Measurements from ENCODE around the gene SRGN. TPM values are rescaled to one million over a fixed set of nuclear protein-coding genes. Genes with fewer than 3 reads are reported as not detected.

SRGN gene
- total and polyA plus RNA-seq, 2 donors (not counting 1 experiment from before 2014, with no cell fraction given), result 83.9 to 363 TPM

- H3K36me3 ChIP-seq (ENCODE audit: control insufficient read depth, insufficient read depth, low read length), result no peaks in the 10 kb centered on the region
- H3K79me2 ChIP-seq (ENCODE audit: control insufficient read depth, insufficient read depth, low read length), result no peaks in the 10 kb centered on the region
- no peaks in the 10 kb centered on the region for H3K9me3 ChIP-seq (ENCODE audit: control insufficient read depth, insufficient read depth, low read depth, low read length)
- peak; percentile 27 to 37 for DNase-seq (ENCODE audit: low read depth in 2 of 2)
- no peak overlapping the region for H3K9ac ChIP-seq (ENCODE audit: insufficient read depth, low read length)
- no peak overlapping the region for H3K4me3 ChIP-seq (replicated peaks in 1 of 4; ENCODE audit: control extremely low read depth in 1 of 4, insufficient read depth in 1 of 4, low read depth in 3 of 4, low read length in 4 of 4)
- no peak overlapping the region for H2AFZ ChIP-seq (ENCODE audit: low read length)
- H3K4me1 ChIP-seq (ENCODE audit: control insufficient read depth, extremely low read depth, insufficient read depth, low read length), result peaks cover 15% of the 10 kb centered on the region
- H3K27ac ChIP-seq (ENCODE audit: insufficient read depth, low read length), result no peak overlapping the region
- TF ChIP-seq CTCF (conservative IDR thresholded peaks at IDR 0.05 in 1 of 2, IDR thresholded peaks at IDR 0.05 in 1 of 2; ENCODE audit: low read depth in 1 of 2, low read length in 2 of 2), result no peak
- TF ChIP-seq EZH2 (IDR thresholded peaks at IDR 0.05; ENCODE audit: low read length, missing control alignments), result no peak
- H3K27me3 ChIP-seq (ENCODE audit: control insufficient read depth, insufficient read depth, low read length), result no peaks in the 10 kb centered on the region
- H4K20me1 ChIP-seq (ENCODE audit: control insufficient read depth, extremely low read depth, insufficient read depth, low read length), result no peaks in the 10 kb centered on the region
- no peak overlapping the region for H3K4me2 ChIP-seq (ENCODE audit: extremely low read depth, insufficient read depth, low read length)
These were observed 19.4 kb upstream of the SRGN start for GRCh38 chr10:69068549-69068948.

- Histone ChIP-seq H3K4me3 (replicated peaks in 1 of 4; ENCODE audit: control extremely low read depth in 1 of 4, insufficient read depth in 1 of 4, low read depth in 3 of 4, low read length in 4 of 4) (no peak overlapping the region), H3K9ac (ENCODE audit: insufficient read depth, low read length) (no peak overlapping the region), H3K27me3 (ENCODE audit: control insufficient read depth, insufficient read depth, low read length) (no peaks in the 10 kb centered on the region), H3K9me3 (ENCODE audit: control insufficient read depth, insufficient read depth, low read depth, low read length) (no peaks in the 10 kb centered on the region), H3K27ac (ENCODE audit: insufficient read depth, low read length) (no peak overlapping the region), H3K4me1 (ENCODE audit: control insufficient read depth, extremely low read depth, insufficient read depth, low read length) (peaks cover 15% of the 10 kb centered on the region), H3K4me2 (ENCODE audit: extremely low read depth, insufficient read depth, low read length) (no peak overlapping the region), H4K20me1 (ENCODE audit: control insufficient read depth, extremely low read depth, insufficient read depth, low read length) (no peaks in the 10 kb centered on the region), H3K79me2 (ENCODE audit: control insufficient read depth, insufficient read depth, low read length) (no peaks in the 10 kb centered on the region), H2AFZ (ENCODE audit: low read length) (no peak overlapping the region), H3K36me3 (ENCODE audit: control insufficient read depth, insufficient read depth, low read length) (no peaks in the 10 kb centered on the region)
- peak; percentile 29 to 72 for DNase-seq (ENCODE audit: low read depth in 2 of 2)
- TF ChIP-seq EZH2 (IDR thresholded peaks at IDR 0.05; ENCODE audit: low read length, missing control alignments) (no peak), CTCF (conservative IDR thresholded peaks at IDR 0.05 in 1 of 2, IDR thresholded peaks at IDR 0.05 in 1 of 2; ENCODE audit: low read depth in 1 of 2, low read length in 2 of 2) (no peak)
These were observed 18.5 kb upstream of the SRGN start for GRCh38 chr10:69069090-69070042.

- Histone ChIP-seq H3K9ac (ENCODE audit: insufficient read depth, low read length) (no peak overlapping the region), H3K27ac (ENCODE audit: insufficient read depth, low read length) (no peak overlapping the region), H3K4me3 (replicated peaks in 1 of 4; ENCODE audit: control extremely low read depth in 1 of 4, insufficient read depth in 1 of 4, low read depth in 3 of 4, low read length in 4 of 4) (no peak overlapping the region), H3K36me3 (ENCODE audit: control insufficient read depth, insufficient read depth, low read length) (no peaks in the 10 kb centered on the region), H3K79me2 (ENCODE audit: control insufficient read depth, insufficient read depth, low read length) (no peaks in the 10 kb centered on the region), H2AFZ (ENCODE audit: low read length) (no peak overlapping the region), H3K9me3 (ENCODE audit: control insufficient read depth, insufficient read depth, low read depth, low read length) (no peaks in the 10 kb centered on the region), H4K20me1 (ENCODE audit: control insufficient read depth, extremely low read depth, insufficient read depth, low read length) (no peaks in the 10 kb centered on the region), H3K27me3 (ENCODE audit: control insufficient read depth, insufficient read depth, low read length) (no peaks in the 10 kb centered on the region), H3K4me2 (ENCODE audit: extremely low read depth, insufficient read depth, low read length) (no peak overlapping the region), H3K4me1 (ENCODE audit: control insufficient read depth, extremely low read depth, insufficient read depth, low read length) (peaks cover 4% of the 10 kb centered on the region)
- TF ChIP-seq CTCF (conservative IDR thresholded peaks at IDR 0.05 in 1 of 2, IDR thresholded peaks at IDR 0.05 in 1 of 2; ENCODE audit: low read depth in 1 of 2, low read length in 2 of 2) (no peak), EZH2 (IDR thresholded peaks at IDR 0.05; ENCODE audit: low read length, missing control alignments) (no peak)
- no peak for DNase-seq (ENCODE audit: low read depth in 2 of 2)
These were observed 17.0 kb upstream of the SRGN start for GRCh38 chr10:69070951-69071350.
